COLO668 (cell line): ENCODE measurements around the gene CEP20.

Experiments
- DNase-seq: peaks from one replicate; lab custom pipeline; 2025; ENCODE audit not compliant: unreplicated experiment; lab: John Stamatoyannopoulos, UW

The CEP20 gene

DNA sequence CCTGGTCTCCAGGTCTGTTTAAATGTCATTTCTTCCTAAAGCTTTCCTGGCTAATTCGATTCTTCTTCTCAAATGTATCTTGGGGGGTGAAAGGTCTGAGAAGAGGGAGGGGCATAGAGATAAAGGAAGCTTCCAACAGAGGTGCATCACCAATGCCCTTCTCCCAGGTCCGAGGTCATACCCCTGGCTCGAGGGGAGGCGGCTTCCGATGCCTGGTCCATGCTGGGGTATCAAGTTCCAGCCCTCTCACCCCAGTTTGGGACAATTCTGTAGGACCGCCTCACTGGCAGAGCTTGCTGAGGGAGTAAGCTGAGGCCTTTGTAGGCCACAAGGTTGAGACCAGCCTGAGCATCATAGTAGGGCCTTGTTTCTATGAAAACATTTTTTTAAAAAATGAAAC is 10.3 kb upstream of the CEP20 start:
- DNase-seq = no peak

DNA sequence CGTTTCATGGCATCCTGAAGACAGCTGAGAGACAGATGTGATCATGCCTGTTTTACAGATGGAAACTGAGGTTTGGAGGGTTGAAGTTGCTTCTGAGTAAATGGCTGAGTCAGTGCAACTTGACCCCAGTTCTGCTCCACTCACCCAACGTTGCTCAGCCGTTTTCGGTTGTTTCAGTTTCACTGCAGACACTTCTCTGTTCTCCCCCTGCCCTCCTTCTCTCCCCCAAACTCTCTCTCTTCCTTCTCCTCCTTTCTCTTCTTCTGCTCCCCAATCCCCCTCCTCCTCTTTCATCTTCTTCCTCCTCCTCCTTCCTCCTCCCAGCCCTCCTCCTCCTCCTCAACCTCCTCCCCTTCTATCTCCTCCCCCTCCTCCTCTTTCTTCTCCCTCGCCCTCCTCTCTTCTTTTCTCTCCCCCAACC is 9.4 kb upstream of the CEP20 start:
- no peak for DNase-seq

DNA sequence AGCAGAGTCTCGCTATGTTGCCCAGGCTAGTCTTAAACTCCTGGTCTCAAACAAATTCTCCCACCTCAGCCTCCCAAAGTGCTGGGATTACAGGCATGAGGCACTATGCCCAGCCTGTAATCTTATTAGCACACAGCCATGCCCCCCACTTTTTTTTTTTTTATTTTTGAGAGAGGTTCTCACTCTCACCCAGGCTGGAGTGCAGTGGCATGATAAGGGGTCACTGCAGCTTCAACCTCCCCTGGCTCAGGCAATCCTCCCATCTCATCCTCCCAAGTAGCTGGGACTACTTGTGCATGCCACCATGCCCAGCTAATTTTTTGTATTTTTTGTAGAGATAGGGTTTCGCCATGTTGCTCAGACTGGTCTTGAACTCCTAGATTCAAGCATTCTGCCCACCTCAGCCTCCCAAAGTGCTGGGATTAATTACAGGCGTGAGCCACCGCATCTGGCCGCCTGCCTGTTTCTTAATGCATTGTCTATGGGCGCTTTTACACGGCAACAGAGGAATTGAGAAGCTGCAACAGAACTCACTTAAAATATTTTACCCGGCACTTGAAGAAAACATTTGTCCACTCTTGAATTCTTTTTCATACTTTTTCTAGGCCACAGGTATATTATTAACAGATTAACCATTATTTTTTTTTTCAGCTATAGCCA is 8.8 kb upstream of the CEP20 start:
- no peak for DNase-seq

DNA sequence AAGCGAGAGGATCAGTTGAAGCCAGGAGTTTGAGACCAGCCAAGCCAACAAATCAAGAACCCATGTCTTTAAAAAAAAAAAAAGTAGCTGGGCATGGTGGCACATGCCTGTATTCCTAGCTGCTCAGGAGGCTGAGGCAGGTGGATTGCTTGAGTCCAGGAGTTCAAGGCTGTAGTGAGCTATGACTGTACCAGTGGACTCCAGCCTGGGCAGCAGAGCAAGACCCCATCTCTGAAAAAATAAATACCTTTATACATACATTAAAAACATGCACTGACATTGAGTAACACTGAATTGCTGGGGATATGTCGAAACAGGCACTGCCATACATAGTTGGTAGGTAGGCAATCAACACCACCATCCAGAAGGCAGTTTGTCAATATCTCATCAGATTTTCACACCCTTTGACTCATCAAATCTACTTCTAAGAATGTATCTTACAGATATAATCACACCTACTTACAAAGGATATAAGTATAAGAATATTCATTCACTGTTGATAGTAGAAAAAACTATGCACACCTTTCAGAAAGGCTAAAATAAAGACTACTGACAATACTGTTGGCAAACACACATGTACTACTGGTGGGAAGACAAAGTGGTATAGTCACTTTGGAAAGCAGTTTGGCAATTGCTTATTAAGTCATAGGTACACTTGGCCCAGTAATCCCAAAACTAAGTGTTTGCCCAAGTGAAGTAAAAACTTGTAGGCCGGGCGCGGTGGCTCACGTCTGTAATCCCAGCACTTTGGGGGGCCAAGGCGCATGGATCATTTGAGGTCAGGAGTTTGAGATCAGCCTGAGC is 6.4 kb upstream of the CEP20 start:
- no peak for DNase-seq

DNA sequence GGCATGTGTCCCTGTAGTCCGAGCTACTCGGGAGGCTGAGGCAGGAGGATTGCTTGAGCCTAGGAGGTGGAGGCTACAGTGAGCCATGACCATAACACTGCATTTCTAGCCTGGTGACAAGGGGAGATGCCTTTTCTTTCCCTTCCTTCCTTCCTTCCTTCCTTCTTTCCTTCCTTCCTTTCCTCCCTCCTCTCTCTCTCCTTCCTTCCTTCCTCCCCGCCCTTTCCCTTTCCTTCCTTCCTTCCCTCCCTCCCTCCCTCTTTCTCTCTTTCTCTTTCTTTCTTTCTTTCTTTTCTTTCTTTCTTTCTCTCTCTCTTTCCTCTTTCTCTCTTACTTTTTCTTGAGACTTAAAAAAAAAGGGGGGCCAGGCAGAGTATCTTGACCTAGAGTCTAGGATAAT is 3.1 kb upstream of the CEP20 start:
- no peak for DNase-seq

DNA sequence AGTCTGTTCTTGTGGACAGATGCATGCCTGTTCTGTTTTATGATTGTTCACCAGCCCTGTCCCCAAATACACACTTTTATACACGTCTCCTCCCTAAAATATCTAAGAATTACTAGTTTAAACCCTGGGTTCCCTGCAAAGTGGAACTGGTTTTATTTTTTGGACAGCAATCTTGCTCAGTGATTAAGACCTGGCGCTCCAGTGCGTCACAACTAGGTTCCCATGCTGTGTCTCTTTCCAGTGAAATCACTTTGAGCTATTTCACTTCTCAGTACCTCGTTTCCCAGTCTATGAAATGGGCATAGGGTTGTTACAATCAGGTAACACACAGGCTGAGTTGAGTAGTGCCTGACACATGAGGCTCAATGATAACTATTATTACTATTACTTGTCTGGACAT is 1.1 kb downstream of the CEP20 start:
- DNase-seq = no peak

DNA sequence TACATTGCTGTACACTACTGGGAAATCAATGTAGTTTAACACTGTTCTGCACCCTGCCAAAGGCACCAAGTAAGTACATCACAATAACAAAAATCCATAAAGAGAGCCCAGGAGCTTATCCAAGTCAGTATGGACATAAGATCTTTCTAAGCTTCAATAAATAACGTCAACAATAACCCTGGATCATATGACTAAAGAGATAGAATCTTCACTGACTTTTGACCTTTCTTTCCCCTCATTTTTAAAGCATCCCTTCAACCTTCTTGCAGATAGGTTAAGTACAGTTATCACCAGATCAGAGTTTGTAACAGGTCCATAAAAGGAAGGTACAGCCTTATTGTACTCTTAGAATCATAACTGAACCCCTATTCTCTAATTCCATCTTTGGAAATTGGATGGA is 2.3 kb downstream of the CEP20 start:
- no peak for DNase-seq

DNA sequence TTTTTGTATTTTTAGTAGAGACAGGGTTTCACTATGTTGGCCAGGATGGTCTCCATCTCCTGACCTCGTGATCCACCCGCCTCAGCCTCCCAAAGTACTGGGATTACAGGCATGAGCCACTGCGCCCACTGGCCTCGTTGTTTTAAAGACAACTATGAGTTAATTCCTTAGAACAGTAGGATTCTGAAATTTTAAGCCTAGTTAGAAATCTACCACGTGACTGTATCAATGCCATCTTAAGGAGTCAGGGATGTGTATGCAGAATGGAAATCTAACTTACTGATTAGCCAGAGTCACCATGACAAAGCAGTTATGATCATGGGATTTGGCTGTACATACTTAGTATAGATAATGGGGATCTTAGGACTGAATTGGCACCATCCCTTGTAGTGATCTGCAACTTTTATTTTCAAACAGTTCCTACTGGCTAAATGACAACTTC is 2.8 kb downstream of the CEP20 start:
- no peak for DNase-seq

DNA sequence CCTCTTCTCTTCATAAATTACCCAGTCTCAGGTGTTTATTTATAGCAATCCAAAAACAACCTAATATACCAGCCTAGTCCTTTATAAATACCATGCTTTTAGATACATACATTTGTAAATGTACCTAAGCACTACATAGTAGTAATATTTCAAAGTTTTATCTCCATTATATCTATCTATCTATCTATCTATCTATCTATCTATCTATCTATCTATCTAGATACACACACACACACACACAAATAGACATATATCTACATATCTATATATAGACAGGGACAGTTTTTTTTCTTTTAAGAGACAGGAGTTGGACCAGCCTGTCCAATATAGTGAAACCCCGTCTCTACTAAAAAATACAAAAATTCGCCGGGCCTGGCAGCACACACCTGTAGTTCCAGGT is 5.8 kb downstream of the CEP20 start:
- no peak for DNase-seq

DNA sequence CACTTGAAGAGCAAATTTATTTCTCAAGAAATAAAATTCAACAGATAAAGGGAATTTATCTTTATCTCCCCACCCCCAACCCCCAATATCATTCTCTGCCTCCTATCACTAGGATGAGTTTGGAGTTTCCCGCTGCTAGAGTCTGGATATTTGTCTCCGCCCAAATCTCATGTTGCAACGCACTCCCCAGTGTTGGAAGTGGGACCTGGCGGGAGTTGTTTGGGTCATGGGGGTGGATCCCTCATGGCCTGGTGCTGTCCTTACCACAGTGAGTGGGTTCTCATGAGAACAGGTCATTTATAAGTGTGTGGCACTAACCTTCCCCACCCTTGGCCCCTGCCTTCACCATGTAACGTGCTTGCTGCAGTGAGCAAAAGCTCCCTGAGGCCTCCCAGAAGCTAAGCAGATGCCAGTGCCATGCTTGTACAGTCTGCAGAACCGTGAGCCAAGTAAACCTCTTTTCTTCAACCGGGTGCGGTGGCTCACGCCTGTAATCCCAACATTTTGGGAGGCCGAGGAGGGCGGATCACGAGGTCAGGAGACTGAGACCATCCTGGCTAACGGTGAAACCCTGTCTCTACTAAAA is 6.5 kb downstream of the CEP20 start:
- DNase-seq = no peak

DNA sequence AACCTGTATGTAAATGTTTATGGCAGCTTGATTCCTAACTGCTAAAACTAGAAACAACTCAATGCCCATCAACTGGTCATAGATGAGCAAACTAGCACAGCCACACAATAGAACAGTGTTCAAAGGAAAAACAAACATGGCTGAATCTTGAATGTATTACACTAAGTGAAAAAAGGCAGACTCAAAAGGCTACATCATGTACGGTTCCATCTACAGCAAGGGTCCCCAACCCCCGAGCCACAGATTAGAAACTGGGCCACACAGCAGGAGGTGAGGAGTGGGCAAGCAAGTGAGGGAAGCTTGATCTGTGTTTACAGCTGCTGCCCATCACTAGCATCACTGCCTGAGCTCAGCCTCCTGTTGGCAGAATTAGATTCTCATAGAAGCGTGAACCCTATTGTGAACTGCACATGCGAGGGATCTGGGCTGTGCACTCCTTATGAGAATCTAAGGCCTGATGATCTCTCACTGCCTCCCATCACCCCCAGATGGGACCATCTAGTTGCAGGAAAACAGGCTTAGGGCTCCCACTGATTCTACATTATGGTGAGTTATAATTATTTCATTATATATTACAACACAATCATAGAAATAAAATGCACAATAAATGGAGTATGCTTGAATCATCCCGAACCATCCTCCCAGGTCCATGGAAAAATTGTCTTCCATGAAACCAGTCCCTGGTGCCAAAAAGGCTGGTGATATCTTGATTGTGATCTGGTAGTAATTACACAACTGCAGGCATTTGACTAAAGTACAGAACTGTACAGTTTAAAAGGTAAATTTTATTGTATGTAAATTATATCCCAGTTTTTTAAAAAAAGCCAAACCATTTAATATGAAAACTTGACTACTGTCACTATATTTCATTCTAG is 7.7 kb downstream of the CEP20 start:
- DNase-seq = no peak

DNA sequence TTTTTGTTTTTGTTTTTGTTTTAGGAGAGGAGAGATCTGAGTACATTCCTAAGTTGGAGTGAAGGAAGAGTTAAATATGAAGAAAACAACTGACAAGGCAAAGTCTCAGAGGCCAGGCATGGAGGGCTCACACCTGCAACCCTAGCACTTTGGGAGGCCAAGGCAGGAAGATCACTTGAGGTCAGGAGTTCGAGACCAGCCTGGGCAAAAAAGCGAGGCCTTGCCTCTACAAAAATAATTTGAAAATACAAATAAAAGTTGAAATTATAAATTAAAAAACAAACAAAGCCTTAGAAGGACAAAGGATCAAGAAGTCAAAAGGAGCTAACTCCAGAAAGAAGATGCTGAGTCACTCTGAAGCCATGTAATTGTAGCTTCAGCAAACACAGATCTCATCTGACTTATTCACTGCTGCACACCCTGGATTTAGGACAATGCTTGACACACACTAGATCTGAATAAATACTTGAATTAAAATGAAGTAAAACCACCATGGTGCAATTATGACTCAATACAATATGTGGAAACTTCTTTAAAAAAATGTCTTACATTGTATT is 9.1 kb downstream of the CEP20 start:
- no peak for DNase-seq

DNA sequence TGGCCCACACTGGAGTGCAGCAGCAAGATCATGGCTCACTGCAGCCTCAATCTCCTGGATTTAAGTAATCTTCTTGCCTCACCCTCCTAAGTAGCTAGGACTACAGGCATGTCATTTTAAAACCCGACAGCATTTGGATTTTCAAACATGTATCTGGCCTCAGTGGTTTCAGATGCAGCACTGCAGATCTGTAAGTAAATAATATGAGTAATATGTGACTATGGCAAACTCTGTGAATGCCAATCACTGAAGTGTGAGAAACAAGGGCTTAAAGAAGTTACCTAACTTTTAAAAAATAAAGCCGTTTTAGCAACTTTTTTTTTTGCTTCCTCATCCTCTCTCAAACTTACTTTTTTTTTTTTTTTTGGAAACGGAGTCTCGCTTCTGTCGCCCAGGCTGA is 11.9 kb downstream of the CEP20 start:
- no peak for DNase-seq

DNA sequence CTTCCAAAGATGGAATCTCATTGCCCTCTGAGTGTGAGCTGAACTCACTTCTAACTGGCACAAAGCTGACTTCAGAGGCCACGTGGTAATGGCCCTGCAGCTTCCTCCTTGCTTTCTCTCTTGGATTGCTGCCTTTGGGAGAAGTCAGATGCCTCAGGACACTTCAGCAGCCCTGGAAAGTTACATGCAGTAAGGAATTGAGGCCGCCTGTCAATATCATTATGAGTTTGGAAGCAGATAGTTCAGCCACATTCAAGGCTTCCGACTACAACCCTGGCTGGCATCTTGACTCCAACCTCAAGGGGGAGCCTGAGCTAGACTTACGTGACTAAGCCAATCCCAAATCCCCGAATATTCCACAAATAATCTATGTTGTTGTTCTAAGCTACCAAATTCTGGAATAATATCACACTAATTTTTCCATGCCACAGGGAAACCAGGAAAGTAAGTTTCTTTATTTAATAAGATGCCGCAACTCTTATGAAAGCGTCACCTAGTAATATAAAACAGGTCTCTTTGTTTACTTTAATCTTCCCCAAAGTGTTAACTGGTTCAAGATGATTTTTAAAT is 13.6 kb downstream of the CEP20 start:
- DNase-seq = peak; percentile 22

DNA sequence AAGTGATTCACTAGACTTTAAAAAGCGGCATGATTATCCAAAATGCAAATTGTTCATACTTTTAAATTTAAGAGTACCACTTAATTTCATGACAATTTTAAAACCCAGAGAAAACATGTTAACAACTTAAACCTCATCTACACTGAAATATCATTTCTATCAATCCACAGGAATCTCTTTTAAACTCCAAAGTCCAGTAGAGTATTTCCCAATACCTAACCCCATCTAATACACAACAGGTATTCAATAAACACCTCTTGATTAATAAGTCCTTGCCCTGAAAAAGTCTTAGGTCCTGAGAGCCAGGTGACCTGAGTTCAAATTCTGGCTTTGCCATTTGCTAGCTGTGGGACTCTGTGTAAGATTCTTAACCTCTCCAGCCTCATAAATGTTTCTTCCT is 14.7 kb downstream of the CEP20 start:
- DNase-seq = no peak

DNA sequence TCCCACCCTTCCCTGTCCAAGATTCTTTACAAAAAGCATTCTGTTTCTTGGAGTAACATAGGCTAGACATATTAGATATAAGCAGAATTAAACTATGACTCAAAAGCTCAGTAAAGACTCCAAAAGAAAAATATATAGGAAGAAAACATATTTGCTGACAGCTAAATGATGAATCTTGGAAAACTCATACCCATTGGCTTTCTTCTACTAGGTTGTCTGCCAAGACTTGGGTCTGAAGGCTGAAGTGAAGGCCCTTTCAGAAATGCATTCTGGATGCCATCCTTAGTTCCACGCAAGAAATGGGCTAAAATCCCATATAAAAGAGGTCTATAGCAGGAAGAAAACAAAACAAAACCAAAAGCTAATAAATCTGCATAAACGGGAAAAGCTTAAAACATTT is 15.1 kb downstream of the CEP20 start:
- DNase-seq = no peak

DNA sequence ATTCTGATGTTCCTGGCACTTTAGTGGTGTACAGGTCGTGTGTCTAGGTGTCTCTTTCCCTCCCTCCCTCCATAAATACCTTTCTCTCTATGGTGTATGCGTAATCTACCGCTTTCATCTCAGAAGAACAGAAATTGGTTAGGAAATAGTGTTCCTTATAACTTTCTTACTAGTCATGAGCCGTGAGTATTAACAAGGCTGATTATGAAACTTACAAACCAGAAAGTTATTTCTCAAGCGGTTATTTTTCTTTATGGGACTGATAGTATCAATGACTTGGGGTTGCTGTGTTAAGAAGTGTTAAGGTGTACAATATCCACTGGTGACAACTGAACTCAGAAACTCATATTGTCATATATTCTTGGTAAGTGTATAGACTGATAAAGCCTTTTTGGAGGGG is 18.4 kb downstream of the CEP20 start:
- DNase-seq = no peak

DNA sequence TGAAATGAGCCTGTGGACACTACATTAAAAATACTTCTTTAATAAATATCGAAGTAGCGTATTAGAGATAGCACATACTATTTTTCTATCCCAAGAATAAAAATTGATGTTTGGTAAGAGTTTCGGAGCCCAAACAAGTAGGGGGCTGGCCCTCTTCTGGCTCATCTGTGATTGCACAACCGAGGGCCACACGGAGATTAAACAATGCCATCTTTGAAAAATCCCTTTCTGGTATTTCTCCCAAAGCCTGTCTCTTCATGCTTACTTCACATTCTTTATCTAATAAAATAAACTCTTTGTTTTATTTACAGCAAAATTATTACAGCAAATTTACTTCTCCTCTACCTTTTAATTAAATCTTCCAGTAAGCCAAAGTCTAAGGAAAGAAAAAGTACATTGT is 22.0 kb downstream of the CEP20 start:
- DNase-seq = no peak

DNA sequence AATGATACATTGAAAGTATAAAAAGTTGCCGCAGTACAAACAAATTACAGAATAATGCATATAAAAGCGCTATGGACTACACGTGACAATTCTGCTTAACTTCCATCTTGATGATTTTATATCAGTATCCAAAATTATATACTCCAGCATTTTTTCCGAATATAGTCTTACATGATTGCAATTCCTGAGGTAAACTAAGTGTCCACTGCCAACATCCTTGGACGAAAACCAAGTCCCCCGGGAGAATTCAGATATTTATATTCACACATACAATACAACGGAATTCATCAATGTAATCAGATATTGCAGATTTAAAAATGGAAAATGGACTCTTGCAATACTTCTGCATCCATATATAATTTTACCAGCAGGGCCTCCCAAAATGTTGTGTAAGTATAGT is 22.7 kb downstream of the CEP20 start:
- DNase-seq = no peak

DNA sequence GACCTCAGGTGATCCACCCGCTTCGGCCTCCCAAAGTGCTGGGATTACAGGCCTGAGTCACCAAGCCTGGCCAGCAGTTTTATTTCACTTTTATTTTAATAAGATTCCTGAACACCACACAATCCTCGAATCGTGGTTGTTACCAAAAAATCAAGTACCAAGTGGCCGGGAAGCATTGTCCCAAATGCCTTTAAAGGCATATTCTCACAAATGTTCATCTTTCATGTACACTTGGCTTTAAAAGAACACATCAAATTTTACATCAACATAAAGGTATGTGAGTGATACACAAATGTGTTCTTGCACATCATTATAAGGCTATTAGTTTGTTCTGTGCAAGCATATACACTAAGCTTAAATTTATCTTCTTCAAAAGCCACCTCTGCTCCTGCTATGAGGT is 23.5 kb downstream of the CEP20 start:
- DNase-seq = no peak

DNA sequence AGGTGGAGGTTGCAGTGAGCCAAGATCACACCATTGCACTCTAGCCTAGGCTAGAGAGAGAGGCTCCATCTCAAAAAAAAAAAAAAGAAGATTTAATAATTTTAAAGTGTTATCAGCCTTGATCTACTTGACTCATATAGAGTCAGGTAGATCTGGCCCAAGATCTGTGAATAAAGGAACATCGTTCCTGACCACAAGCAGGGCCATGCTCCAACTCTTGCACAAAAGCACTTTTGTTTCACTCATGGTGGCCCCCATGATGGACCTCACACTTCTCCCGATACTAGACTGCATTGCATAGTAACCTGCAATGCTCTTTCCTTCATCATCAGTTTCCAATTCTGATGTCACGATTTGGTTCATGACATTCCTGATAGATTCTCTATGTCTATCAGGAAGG is 26.4 kb downstream of the CEP20 start:
- no peak for DNase-seq
